ENCODE results near the gene C19orf85.

DNA sequence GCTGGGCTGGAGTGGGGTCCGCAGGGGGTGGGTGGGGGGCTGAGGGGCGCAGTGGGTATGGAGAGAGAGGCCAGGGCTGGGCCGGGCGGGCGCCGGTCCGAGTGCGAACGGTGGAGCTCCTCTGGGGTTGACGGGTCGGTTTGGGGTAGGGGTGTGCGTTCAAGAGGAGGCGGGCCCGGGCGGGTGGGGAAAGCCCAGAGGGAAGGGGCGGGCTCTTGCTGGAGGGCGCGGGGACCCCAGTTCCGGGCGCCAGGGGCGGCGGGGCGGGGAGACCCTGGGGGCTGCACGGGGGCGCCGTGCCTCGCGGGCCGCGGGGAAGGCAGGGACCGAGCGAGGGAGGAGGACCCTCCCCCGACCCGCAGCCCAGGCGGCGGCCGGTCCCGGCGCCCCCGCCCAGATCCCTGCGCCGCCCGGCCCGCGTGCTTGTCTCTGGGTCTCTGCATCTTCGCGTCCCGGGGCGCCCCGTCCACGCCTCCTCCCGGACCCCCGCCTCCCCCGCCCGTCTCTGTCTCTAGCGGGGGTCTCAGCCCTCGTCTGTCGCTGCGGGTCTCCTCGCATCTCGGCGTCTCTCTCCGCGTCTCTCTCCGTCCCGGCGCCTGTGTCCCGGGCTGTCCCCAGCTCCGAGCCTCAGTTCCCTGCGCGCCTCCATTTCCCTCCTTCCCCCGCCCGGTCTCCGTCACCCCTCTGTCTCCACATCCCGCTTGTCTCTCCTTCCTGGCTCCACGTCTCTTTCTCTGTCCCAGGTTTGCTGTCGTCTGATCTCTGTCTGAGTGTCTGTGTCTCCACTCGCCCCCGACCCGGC, 13.2 kb downstream of the C19orf85 start:
- TF ChIP-seq, protein P1, sequence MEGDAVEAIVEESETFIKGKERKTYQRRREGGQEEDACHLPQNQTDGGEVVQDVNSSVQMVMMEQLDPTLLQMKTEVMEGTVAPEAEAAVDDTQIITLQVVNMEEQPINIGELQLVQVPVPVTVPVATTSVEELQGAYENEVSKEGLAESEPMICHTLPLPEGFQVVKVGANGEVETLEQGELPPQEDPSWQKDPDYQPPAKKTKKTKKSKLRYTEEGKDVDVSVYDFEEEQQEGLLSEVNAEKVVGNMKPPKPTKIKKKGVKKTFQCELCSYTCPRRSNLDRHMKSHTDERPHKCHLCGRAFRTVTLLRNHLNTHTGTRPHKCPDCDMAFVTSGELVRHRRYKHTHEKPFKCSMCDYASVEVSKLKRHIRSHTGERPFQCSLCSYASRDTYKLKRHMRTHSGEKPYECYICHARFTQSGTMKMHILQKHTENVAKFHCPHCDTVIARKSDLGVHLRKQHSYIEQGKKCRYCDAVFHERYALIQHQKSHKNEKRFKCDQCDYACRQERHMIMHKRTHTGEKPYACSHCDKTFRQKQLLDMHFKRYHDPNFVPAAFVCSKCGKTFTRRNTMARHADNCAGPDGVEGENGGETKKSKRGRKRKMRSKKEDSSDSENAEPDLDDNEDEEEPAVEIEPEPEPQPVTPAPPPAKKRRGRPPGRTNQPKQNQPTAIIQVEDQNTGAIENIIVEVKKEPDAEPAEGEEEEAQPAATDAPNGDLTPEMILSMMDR (IDR thresholded peaks at IDR 0.05; ENCODE audit: low read depth, low read length) = no peak
- TF ChIP-seq EZH2phosphoT487 (IDR thresholded peaks at IDR 0.05; ENCODE audit: low read depth) = no peak
